Endothelial cell (in vitro differentiated cells): ENCODE data around the gene PIP5K1B. TPM values are rescaled to one million over a fixed set of nuclear protein-coding genes. Genes with fewer than 3 reads are reported as not detected.
A peak's percentile ranks its signal among the peaks of the same experiment; 100 is the strongest.

Experiments
- DNase-seq: peaks from one replicate; pipeline ENCODE4 v3.0.0; 2021; ENCODE audit warnings: low spot score
- H3K27ac Mint-ChIP-seq: one replicate; pipeline ENCODE4 v1.8.0; 2021; ENCODE audit warnings: mixed read lengths, inconsistent platforms; ENCODE audit not compliant: unreplicated experiment
- H3K27me3 Mint-ChIP-seq: one replicate; pipeline ENCODE4 v1.8.0; 2021; ENCODE audit warnings: mild to moderate bottlenecking, moderate library complexity, mixed read lengths, inconsistent platforms; ENCODE audit not compliant: unreplicated experiment
- H3K36me3 Mint-ChIP-seq: one replicate; pipeline ENCODE4 v1.8.0; 2021; ENCODE audit warnings: mild to moderate bottlenecking, low read depth, mixed read lengths, inconsistent platforms; ENCODE audit not compliant: unreplicated experiment
- H3K4me1 Mint-ChIP-seq: one replicate; pipeline ENCODE4 v1.8.0; 2021; ENCODE audit warnings: mild to moderate bottlenecking, mixed read lengths, inconsistent platforms; ENCODE audit not compliant: unreplicated experiment
- H3K4me3 Mint-ChIP-seq: one replicate; pipeline ENCODE4 v1.8.0; 2021; ENCODE audit warnings: mild to moderate bottlenecking, mixed read lengths, inconsistent platforms; ENCODE audit not compliant: unreplicated experiment
- H3K9me3 Mint-ChIP-seq: one replicate; pipeline ENCODE4 v1.8.0; 2021; ENCODE audit warnings: mixed read lengths, inconsistent platforms; ENCODE audit not compliant: unreplicated experiment
- total RNA-seq: library from RNA; stranded (reverse); fragmentation: NEBNext Ultra II Directional; extraction: Animal tissue kit (Norgen Biotek cat#: 25700); gene quantifications from one replicate; pipeline ENCODE4 v1.2.1, GENCODE V29; 2021; ENCODE audit not compliant: unreplicated experiment
- TF ChIP-seq, protein P1 (sequence below): fragments of 200-600 bp; sonication (generic); IDR thresholded peaks from one replicate; pipeline ENCODE4 v1.5.0; 2021; ENCODE audit warnings: antibody characterized with exemption; ENCODE audit not compliant: unreplicated experiment

PIP5K1B gene
- total RNA-seq, 1 donor from 2014 or later, result 1.8 TPM

DNA sequence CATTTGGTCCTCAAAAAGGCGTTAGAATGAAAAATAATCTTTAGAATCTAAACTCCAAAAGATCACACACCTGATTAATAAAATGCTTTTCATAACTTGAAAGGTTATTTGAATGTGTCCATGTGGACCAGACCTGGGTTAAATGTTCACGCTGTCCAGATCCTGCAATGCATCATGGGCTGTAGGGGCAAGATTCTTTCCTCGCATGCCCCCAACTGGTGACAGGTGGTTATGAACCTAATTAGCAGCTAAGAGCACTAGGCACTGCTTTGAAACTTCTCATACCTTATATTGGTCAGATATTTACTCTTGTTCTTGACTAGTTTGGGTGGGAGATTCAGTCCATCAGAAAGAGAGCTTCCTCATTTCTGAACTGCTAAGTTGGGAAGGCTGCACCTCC, 19.3 kb upstream of the PIP5K1B start:
- Mint-ChIP-seq H3K4me1 (no peaks in the 10 kb centered on the region), H3K36me3 (no peaks in the 10 kb centered on the region), H3K27me3 (no peaks in the 10 kb centered on the region), H3K4me3 (no peak overlapping the region), H3K9me3 (no peaks in the 10 kb centered on the region), H3K27ac (no peak overlapping the region)
- DNase-seq, result peak; percentile 33
- TF ChIP-seq, protein P1, sequence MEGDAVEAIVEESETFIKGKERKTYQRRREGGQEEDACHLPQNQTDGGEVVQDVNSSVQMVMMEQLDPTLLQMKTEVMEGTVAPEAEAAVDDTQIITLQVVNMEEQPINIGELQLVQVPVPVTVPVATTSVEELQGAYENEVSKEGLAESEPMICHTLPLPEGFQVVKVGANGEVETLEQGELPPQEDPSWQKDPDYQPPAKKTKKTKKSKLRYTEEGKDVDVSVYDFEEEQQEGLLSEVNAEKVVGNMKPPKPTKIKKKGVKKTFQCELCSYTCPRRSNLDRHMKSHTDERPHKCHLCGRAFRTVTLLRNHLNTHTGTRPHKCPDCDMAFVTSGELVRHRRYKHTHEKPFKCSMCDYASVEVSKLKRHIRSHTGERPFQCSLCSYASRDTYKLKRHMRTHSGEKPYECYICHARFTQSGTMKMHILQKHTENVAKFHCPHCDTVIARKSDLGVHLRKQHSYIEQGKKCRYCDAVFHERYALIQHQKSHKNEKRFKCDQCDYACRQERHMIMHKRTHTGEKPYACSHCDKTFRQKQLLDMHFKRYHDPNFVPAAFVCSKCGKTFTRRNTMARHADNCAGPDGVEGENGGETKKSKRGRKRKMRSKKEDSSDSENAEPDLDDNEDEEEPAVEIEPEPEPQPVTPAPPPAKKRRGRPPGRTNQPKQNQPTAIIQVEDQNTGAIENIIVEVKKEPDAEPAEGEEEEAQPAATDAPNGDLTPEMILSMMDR, result peak; percentile 48

DNA sequence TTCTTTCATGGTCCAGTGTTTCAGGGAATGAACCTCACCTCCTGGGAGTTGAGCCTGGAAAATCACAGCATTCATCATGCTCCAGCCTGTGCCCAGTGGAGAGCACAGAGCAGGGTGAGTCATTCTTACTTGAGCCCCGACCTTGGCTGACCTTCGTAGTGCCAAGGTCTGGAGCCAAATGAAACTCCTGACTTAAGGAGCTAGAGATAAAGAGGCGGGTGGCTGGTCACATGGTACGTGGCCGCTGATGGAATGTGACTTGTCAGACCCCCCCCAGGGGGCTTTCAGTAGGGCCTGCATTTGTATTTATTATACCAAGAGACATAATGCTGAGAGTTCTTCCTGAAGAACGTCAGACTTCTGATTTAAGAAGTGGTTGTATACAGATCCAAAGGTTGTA, 15.0 kb upstream of the PIP5K1B start:
- TF ChIP-seq, protein P1, result no peak
- Mint-ChIP-seq H3K9me3 (no peaks in the 10 kb centered on the region), H3K4me3 (no peak overlapping the region), H3K4me1 (no peaks in the 10 kb centered on the region), H3K36me3 (no peaks in the 10 kb centered on the region), H3K27me3 (no peaks in the 10 kb centered on the region), H3K27ac (no peak overlapping the region)
- no peak for DNase-seq

GRCh38 chr9:68692519-68692918, 12.5 kb upstream of the PIP5K1B start:
- Mint-ChIP-seq H3K36me3 (no peaks in the 10 kb centered on the region), H3K27me3 (no peaks in the 10 kb centered on the region), H3K27ac (no peak overlapping the region), H3K4me3 (no peak overlapping the region), H3K9me3 (no peaks in the 10 kb centered on the region), H3K4me1 (no peaks in the 10 kb centered on the region)
- no peak for DNase-seq
- TF ChIP-seq, protein P1, result no peak

- H3K4me3 Mint-ChIP-seq, result no peak overlapping the region
- no peaks in the 10 kb centered on the region for H3K4me1 Mint-ChIP-seq
- no peak overlapping the region for H3K27ac Mint-ChIP-seq
- H3K9me3 Mint-ChIP-seq, result no peaks in the 10 kb centered on the region
- no peaks in the 10 kb centered on the region for H3K27me3 Mint-ChIP-seq
- TF ChIP-seq, protein P1, result no peak
- no peaks in the 10 kb centered on the region for H3K36me3 Mint-ChIP-seq
- no peak for DNase-seq
Observed at GRCh38 chr9:68694125-68694524, 10.9 kb upstream of the PIP5K1B start.

DNA sequence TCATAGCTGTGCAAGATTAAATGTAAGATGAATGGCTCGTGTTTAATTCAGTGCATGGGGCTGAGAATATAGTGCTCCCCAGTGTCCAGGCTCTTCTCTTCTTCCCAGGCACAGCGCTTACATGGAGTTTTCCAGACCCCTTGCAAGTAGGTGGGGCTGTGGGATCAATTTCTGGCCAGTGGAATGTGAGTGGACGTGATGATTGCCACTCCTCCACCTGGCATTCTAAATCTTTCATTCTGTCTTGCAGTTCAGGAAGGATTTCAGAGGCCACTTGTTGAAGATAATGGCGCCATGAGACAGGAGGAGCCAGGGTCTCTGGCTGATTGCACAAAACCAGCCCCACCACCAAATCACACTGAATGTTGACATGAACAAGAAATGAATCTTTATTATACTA, 7.2 kb upstream of the PIP5K1B start:
- Mint-ChIP-seq H3K36me3 (no peaks in the 10 kb centered on the region), H3K9me3 (no peaks in the 10 kb centered on the region), H3K27ac (no peak overlapping the region), H3K27me3 (no peaks in the 10 kb centered on the region), H3K4me3 (no peak overlapping the region), H3K4me1 (no peaks in the 10 kb centered on the region)
- TF ChIP-seq, protein P1, result no peak
- no peak for DNase-seq
